HepG2 (cell line): ENCODE data around the gene ESR2. TPM values are rescaled to one million over a fixed set of nuclear protein-coding genes. Genes with fewer than 3 reads are reported as not detected.

Source experiments
- ATAC-seq: fragments of 200-7000 bp; cut with Tn5 transposase; 3 replicates; pipeline ENCODE4 v1.9.1; 2020; ENCODE audit warnings: mild to moderate bottlenecking, moderate library complexity
- BruUV-seq: library from RNA; stranded (reverse); fragments of 400-500 nt; replicated peaks from 2 replicates; lab custom pipeline; 2021; lab: Mats Ljungman, UMichigan
- CTCF ChIA-PET: fragments of 300-600 bp; formaldehyde crosslinking; extraction: SDS; loops from one replicate; lab custom pipeline; 2021; ENCODE audit warnings: low total read pairs, inconsistent platforms, low intra/inter-chr PET ratio; lab: Yijun Ruan, JAX
- POLR2A ChIA-PET: fragments of 350-600 bp; sonication (Branson Sonifier 250); formaldehyde crosslinking; loops from one replicate; lab custom pipeline; 2020; ENCODE audit warnings: antibody characterized with exemption, inconsistent platforms; lab: Yijun Ruan, JAX
- DNase-seq: peaks from one replicate; pipeline ENCODE4 v3.0.0-alpha.2; 2015; ENCODE audit warnings: low spot score
- FAIRE-seq: peaks from 3 replicates; lab custom pipeline; 2011; peaks lifted over from hg19 to GRCh38; lab: Jason Lieb, UNC
- H2AFZ ChIP-seq: one replicate; pipeline ENCODE4 v1.6.1; 2011; ENCODE audit warnings: low read length, inconsistent platforms
- H3K27ac ChIP-seq: fragments of 300-600 bp; 3 replicates; pipeline ENCODE4 v1.8.0; 2011; ENCODE audit warnings: mixed run types, mild to moderate bottlenecking, mixed read lengths, low read length, inconsistent platforms; ENCODE audit not compliant: insufficient read depth; ENCODE audit errors: extremely low read length
- H3K27me3 ChIP-seq, 2 experiments: fragments of 200-600 bp in 1 of 2; 2 replicates in 1 of 2; 3 replicates in 1 of 2; pipeline versions ENCODE4 v1.6.0 to v1.8.0; 2011; ENCODE audit warnings: low read length in 2 of 2, mild to moderate bottlenecking in 2 of 2, moderate library complexity in 2 of 2, inconsistent platforms in 1 of 2; ENCODE audit not compliant: insufficient read depth in 2 of 2, control insufficient read depth in 1 of 2
- H3K36me3 ChIP-seq, 2 experiments: fragments of 200-600 bp in 1 of 2; replicated peaks in 1 of 2; 2 replicates in 1 of 2; 3 replicates in 1 of 2; pipeline versions ENCODE4 v1.5.1 to v1.8.0; 2011; ENCODE audit warnings: low read length in 2 of 2, inconsistent platforms in 1 of 2; ENCODE audit not compliant: insufficient read depth in 2 of 2, control insufficient read depth in 1 of 2
- H3K4me1 ChIP-seq: 2 replicates; pipeline ENCODE4 v1.5.1; 2012; ENCODE audit warnings: low read length, inconsistent platforms; ENCODE audit not compliant: insufficient read depth
- H3K4me2 ChIP-seq: 2 replicates; pipeline ENCODE4 v1.6.0; 2011; ENCODE audit warnings: low read depth, low read length, inconsistent platforms
- H3K4me3 ChIP-seq, 3 experiments: fragments of 200-600 bp in 1 of 3; sonication (generic), shearing (Covaris generic) in 1 of 3; replicated peaks in 1 of 3; 2 replicates each; pipeline ENCODE4 v1.5.1; 2011 to 2016; ENCODE audit warnings: low read length in 3 of 3, inconsistent platforms in 2 of 3, low read depth in 2 of 3, mild to moderate bottlenecking in 2 of 3, control low read depth in 1 of 3, mixed read lengths in 1 of 3; ENCODE audit not compliant: insufficient read depth in 1 of 3
- H3K79me2 ChIP-seq: one replicate; pipeline ENCODE4 v1.6.1; 2011; ENCODE audit warnings: low read length, inconsistent platforms; ENCODE audit not compliant: insufficient read depth
- H3K9ac ChIP-seq: 2 replicates; pipeline ENCODE4 v1.6.0; 2011; ENCODE audit warnings: mild to moderate bottlenecking, low read depth, low read length, inconsistent platforms; ENCODE audit not compliant: insufficient read depth
- H3K9me3 ChIP-seq: 2 replicates; pipeline ENCODE4 v1.5.1; 2012; ENCODE audit warnings: mild to moderate bottlenecking, low read length
- H4K20me1 ChIP-seq: 2 replicates; pipeline ENCODE4 v1.6.0; 2011; ENCODE audit warnings: inconsistent platforms, mild to moderate bottlenecking, low read length, moderate library complexity; ENCODE audit not compliant: insufficient read depth
- SRF ChIP-seq: IDR thresholded peaks from 2 replicates; pipeline ENCODE4 v1.6.1; 2011; ENCODE audit warnings: mild to moderate bottlenecking, low read depth, low read length, moderate library complexity
- TBX3 ChIP-seq: fragments of 450-650 bp; IDR thresholded peaks from 2 replicates; pipeline ENCODE4 v1.6.1; 2017; ENCODE audit warnings: antibody characterized with exemption, mild to moderate bottlenecking, inconsistent platforms, borderline replicate concordance
- WGBS: methylation state at CpG from one replicate; pipeline ENCODE4 v1.1.6; 2017; ENCODE audit warnings: low lambda C conversion rate; 5-methylcytosine and 5-hydroxymethylcytosine counted together
- in situ Hi-C: cut with HindIII; loops from 2 replicates; pipeline ENCODE4 v1.10.0; 2017; ENCODE audit warnings: low pct_unique_long_range_greater_than_20kb; ENCODE audit not compliant: extremely low pct_ligation_motif_present
- intact Hi-C: fragments of 100-400 bp; cut with micrococcal nuclease; formaldehyde crosslinking; loops from one replicate; pipeline ENCODE4 v1.10.0; 2022; ENCODE audit not compliant: unreplicated experiment
- polyA plus RNA-seq, 8 experiments: library from polyadenylated mRNA; depleted of rRNA in 3 of 8; stranded (reverse) in 7 of 8; unstranded in 1 of 8; fragments of >200 nt; fragmentation: Illumina TruSeq in 4 of 8; extraction: Trizol in 4 of 8; gene quantifications; 2 replicates each; pipeline versions ENCODE4 v1.2.1 to v1.2.3, GENCODE V29; 2011 to 2016; ENCODE audit warnings: low read depth in 4 of 8, missing spikeins in 1 of 8, mixed read lengths in 1 of 8; ENCODE audit not compliant: insufficient read depth in 1 of 8
- total RNA-seq, 5 experiments: library from RNA; depleted of rRNA; stranded (reverse); fragments of >200 nt; fragmentation: Illumina TruSeq; extraction: Trizol; gene quantifications; 2 replicates each; pipeline ENCODE4 v1.2.3, GENCODE V29; 2016; ENCODE audit warnings: low read depth in 1 of 5
- TF ChIP-seq, protein P1 (sequence below): sonication (generic); formaldehyde crosslinking; IDR thresholded peaks from 2 replicates; pipeline ENCODE4 v1.4.0; 2020; ENCODE audit warnings: missing genetic modification reagents
- TF ChIP-seq, protein P2 (sequence below): sonication (generic); formaldehyde crosslinking; IDR thresholded peaks from 2 replicates; pipeline ENCODE4 v1.5.0; 2020; ENCODE audit warnings: mild to moderate bottlenecking, missing genetic modification reagents, borderline replicate concordance

Gene ESR2
- total and polyA plus RNA-seq, 2 of the 13 experiments (the other 11 are each of a cell fraction or from before 2014, with no cell fraction given): 0.01 to 0.04 TPM

DNA sequence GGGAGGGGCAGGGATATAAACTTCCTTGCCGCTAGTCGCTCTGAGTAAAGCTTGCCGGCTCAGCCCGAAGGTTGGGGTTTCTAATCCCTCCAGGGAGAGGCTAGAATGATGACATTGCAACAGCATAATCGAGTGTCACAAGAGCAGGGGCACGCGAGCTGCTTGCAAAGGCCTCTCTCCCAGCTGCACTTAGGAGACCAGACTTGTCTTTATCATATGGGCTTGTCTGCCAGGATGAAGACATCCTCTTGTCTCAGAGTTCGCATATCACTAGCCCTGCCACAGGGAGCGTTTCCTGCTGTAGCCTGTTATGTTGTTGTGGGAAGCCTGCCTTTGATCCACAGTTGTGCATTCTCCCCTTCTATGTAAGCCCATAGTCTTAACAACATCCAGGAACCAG lies 180.0 kb downstream of the ESR2 start:
- no peak overlapping the region for H3K9ac ChIP-seq
- no TSS peak for BruUV-seq
- no peaks in the 10 kb centered on the region for H3K79me2 ChIP-seq
- no peak for ATAC-seq
- in situ Hi-C loops (no loop called here), intact Hi-C loops (no loop called here)
- no peak overlapping the region for H3K4me3 ChIP-seq
- TF ChIP-seq SRF: no peak
- TF ChIP-seq, protein P1, sequence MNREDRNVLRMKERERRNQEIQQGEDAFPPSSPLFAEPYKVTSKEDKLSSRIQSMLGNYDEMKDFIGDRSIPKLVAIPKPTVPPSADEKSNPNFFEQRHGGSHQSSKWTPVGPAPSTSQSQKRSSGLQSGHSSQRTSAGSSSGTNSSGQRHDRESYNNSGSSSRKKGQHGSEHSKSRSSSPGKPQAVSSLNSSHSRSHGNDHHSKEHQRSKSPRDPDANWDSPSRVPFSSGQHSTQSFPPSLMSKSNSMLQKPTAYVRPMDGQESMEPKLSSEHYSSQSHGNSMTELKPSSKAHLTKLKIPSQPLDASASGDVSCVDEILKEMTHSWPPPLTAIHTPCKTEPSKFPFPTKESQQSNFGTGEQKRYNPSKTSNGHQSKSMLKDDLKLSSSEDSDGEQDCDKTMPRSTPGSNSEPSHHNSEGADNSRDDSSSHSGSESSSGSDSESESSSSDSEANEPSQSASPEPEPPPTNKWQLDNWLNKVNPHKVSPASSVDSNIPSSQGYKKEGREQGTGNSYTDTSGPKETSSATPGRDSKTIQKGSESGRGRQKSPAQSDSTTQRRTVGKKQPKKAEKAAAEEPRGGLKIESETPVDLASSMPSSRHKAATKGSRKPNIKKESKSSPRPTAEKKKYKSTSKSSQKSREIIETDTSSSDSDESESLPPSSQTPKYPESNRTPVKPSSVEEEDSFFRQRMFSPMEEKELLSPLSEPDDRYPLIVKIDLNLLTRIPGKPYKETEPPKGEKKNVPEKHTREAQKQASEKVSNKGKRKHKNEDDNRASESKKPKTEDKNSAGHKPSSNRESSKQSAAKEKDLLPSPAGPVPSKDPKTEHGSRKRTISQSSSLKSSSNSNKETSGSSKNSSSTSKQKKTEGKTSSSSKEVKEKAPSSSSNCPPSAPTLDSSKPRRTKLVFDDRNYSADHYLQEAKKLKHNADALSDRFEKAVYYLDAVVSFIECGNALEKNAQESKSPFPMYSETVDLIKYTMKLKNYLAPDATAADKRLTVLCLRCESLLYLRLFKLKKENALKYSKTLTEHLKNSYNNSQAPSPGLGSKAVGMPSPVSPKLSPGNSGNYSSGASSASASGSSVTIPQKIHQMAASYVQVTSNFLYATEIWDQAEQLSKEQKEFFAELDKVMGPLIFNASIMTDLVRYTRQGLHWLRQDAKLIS (CRISPR knock-in tag): no peak
- TF ChIP-seq, protein P2, sequence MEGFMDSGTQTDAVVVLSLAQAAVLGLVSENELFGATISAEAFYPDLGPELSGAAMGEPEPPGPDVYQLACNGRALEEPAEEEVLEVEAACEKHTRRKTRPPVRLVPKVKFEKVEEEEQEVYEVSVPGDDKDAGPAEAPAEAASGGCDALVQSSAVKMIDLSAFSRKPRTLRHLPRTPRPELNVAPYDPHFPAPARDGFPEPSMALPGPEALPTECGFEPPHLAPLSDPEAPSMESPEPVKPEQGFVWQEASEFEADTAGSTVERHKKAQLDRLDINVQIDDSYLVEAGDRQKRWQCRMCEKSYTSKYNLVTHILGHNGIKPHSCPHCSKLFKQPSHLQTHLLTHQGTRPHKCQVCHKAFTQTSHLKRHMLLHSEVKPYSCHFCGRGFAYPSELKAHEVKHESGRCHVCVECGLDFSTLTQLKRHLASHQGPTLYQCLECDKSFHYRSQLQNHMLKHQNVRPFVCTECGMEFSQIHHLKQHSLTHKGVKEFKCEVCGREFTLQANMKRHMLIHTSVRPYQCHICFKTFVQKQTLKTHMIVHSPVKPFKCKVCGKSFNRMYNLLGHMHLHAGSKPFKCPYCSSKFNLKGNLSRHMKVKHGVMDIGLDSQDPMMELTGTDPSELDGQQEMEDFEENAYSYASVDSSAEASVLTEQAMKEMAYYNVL (CRISPR knock-in tag): no peak
- no peak for TF ChIP-seq TBX3
- no peaks in the 10 kb centered on the region for H3K9me3 ChIP-seq
- POLR2A ChIA-PET: no interaction called here
- no peaks in the 10 kb centered on the region for H3K36me3 ChIP-seq
- no peak overlapping the region for H3K4me2 ChIP-seq
- DNase-seq: no peak
- no peak overlapping the region for H3K27ac ChIP-seq
- no peak overlapping the region for H2AFZ ChIP-seq
- H3K4me1 ChIP-seq: no peaks in the 10 kb centered on the region
- CTCF ChIA-PET: no interaction called here
- H4K20me1 ChIP-seq: no peaks in the 10 kb centered on the region
- FAIRE-seq: no peak
- 95% methylated on average over 8 of the region's 9 CpGs for WGBS
- no peaks in the 10 kb centered on the region for H3K27me3 ChIP-seq
